Neural progenitor cell (in vitro differentiated cells): ENCODE data around the gene MGAT1.

Experiments used
- CTCF ChIP-seq: fragments of 200-600 bp; sonication (generic); IDR thresholded peaks from 2 replicates; pipeline ENCODE4 v1.5.1; 2017; ENCODE audit warnings: antibody characterized with exemption, mild to moderate bottlenecking
- EZH2 ChIP-seq: fragments of 200-600 bp; sonication (generic); IDR thresholded peaks from 2 replicates; pipeline ENCODE4 v1.6.1; 2017; ENCODE audit warnings: antibody characterized with exemption, mild to moderate bottlenecking, moderate library complexity
- EZH2phosphoT487 ChIP-seq: fragments of 200-600 bp; sonication (generic); IDR thresholded peaks from 2 replicates; pipeline ENCODE4 v1.6.1; 2017; ENCODE audit warnings: antibody characterized with exemption

- TF ChIP-seq CTCF (no peak), EZH2phosphoT487 (no peak), EZH2 (no peak)
These were observed 32.8 kb downstream of the MGAT1 start for GRCh38 chr5:180769821-180770220.
